Peyer's patch (tissue), 4 donors: ENCODE results near the gene CHST8.

Source experiments
- POLR2A ChIP-seq, 2 donors: fragments of 450-650 bp; IDR thresholded peaks; one replicate each; pipeline ENCODE4 v1.5.1; 2017; ENCODE audit warnings: antibody characterized with exemption in 2 of 2, mild to moderate bottlenecking in 2 of 2, moderate library complexity in 2 of 2
- TF ChIP-seq, protein P1 (sequence below), 6 experiments: fragments of 450-650 bp in 4 of 6; fragments of 200-600 bp in 2 of 6; sonication (generic) in 1 of 6; IDR thresholded peaks; one replicate each; pipeline ENCODE4 v1.5.1; 2017 to 2019; ENCODE audit warnings: antibody characterized with exemption in 6 of 6, mild to moderate bottlenecking in 3 of 6, moderate library complexity in 1 of 6

GRCh38 chr19:33613620-33614000 is 8.1 kb upstream of the CHST8 start:
- TF ChIP-seq, protein P1, sequence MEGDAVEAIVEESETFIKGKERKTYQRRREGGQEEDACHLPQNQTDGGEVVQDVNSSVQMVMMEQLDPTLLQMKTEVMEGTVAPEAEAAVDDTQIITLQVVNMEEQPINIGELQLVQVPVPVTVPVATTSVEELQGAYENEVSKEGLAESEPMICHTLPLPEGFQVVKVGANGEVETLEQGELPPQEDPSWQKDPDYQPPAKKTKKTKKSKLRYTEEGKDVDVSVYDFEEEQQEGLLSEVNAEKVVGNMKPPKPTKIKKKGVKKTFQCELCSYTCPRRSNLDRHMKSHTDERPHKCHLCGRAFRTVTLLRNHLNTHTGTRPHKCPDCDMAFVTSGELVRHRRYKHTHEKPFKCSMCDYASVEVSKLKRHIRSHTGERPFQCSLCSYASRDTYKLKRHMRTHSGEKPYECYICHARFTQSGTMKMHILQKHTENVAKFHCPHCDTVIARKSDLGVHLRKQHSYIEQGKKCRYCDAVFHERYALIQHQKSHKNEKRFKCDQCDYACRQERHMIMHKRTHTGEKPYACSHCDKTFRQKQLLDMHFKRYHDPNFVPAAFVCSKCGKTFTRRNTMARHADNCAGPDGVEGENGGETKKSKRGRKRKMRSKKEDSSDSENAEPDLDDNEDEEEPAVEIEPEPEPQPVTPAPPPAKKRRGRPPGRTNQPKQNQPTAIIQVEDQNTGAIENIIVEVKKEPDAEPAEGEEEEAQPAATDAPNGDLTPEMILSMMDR (IDR thresholded peaks at IDR 0.05), result no peak
- no peak for TF ChIP-seq POLR2A (IDR thresholded peaks at IDR 0.05)
